ENCODE data around the gene POLR2H. TPM values are rescaled to one million over a fixed set of nuclear protein-coding genes. Genes with fewer than 3 reads are reported as not detected.

The POLR2H gene
- total RNA-seq, 1 experiment from 2014 or later, result 156 TPM

DNA sequence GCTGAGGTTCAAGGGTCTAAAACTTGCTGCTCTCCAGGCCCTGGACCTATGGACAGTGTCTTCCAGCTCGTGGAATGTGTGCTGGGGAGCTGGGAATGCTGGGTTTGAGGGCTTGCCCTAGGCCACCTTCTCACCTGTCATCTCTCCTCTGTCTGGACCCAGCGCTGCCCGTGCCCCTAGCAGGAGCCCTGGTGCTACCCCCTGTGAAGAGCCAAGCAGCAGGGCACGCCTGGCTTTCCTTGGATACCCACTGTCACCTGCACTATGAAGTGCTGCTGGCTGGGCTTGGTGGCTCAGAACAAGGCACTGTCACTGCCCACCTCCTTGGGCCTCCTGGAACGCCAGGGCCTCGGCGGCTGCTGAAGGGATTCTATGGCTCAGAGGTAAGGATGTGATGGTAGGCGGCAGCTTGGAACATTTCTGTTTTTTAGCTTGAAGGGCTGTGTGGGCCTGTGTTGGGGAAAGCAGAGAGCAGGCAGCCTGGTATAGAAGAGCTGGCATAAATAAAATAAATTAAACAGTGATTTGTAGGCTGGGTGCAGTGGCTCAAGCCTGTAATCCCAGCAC, 23.4 kb downstream of the POLR2H start:
- no TSS peak for BruUV-seq (replicated peaks)
- in situ Hi-C loops (cut with HindIII; ENCODE audit: low pct_unique_long_range_greater_than_20kb, low sequenced_read_pairs), result no loop called here
- no peak for ATAC-seq
- intact Hi-C loops (cut with micrococcal nuclease; ENCODE audit: unreplicated experiment), result no loop called here
- TF ChIP-seq, protein P1, sequence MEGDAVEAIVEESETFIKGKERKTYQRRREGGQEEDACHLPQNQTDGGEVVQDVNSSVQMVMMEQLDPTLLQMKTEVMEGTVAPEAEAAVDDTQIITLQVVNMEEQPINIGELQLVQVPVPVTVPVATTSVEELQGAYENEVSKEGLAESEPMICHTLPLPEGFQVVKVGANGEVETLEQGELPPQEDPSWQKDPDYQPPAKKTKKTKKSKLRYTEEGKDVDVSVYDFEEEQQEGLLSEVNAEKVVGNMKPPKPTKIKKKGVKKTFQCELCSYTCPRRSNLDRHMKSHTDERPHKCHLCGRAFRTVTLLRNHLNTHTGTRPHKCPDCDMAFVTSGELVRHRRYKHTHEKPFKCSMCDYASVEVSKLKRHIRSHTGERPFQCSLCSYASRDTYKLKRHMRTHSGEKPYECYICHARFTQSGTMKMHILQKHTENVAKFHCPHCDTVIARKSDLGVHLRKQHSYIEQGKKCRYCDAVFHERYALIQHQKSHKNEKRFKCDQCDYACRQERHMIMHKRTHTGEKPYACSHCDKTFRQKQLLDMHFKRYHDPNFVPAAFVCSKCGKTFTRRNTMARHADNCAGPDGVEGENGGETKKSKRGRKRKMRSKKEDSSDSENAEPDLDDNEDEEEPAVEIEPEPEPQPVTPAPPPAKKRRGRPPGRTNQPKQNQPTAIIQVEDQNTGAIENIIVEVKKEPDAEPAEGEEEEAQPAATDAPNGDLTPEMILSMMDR (IDR thresholded peaks at IDR 0.05), result no peak
- TF ChIP-seq, protein P2, sequence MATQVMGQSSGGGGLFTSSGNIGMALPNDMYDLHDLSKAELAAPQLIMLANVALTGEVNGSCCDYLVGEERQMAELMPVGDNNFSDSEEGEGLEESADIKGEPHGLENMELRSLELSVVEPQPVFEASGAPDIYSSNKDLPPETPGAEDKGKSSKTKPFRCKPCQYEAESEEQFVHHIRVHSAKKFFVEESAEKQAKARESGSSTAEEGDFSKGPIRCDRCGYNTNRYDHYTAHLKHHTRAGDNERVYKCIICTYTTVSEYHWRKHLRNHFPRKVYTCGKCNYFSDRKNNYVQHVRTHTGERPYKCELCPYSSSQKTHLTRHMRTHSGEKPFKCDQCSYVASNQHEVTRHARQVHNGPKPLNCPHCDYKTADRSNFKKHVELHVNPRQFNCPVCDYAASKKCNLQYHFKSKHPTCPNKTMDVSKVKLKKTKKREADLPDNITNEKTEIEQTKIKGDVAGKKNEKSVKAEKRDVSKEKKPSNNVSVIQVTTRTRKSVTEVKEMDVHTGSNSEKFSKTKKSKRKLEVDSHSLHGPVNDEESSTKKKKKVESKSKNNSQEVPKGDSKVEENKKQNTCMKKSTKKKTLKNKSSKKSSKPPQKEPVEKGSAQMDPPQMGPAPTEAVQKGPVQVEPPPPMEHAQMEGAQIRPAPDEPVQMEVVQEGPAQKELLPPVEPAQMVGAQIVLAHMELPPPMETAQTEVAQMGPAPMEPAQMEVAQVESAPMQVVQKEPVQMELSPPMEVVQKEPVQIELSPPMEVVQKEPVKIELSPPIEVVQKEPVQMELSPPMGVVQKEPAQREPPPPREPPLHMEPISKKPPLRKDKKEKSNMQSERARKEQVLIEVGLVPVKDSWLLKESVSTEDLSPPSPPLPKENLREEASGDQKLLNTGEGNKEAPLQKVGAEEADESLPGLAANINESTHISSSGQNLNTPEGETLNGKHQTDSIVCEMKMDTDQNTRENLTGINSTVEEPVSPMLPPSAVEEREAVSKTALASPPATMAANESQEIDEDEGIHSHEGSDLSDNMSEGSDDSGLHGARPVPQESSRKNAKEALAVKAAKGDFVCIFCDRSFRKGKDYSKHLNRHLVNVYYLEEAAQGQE (IDR thresholded peaks at IDR 0.05; ENCODE audit: insufficient read depth in 1 of 2, low read depth in 2 of 2, low read length in 1 of 2), result no peak
- no peak for TF ChIP-seq POLR2AphosphoS5 (IDR thresholded peaks at IDR 0.05; ENCODE audit: low read depth, low read length)
- TF ChIP-seq SIN3A (IDR thresholded peaks at IDR 0.05; ENCODE audit: borderline replicate concordance, insufficient read depth, low read depth, low read length), result no peak
- TF ChIP-seq TCF7L2 (IDR thresholded peaks at IDR 0.05; ENCODE audit: low read depth, low read length), result no peak
- ChIA-PET CTCF (interaction anchor here (0.7 to 1.0 kb wide), 2 partner anchors 13 to 152 kb away, joined by 3 to 13 read pairs; no protein-coding TSS in a partner anchor), POLR2A (no interaction called here)
- no peak overlapping the region for H3K4me3 ChIP-seq (ENCODE audit: low read depth in 2 of 2, low read length in 2 of 2)
- H3K36me3 ChIP-seq (ENCODE audit: control insufficient read depth, insufficient read depth, low read length), result no peaks in the 10 kb centered on the region
- H3K27ac ChIP-seq (ENCODE audit: low read length), result no peak overlapping the region
- no peak for DNase-seq (ENCODE audit: low read depth, low spot score)
- peaks cover 4% of the 10 kb centered on the region; the same call in 1 of the 2 replicates for H3K27me3 ChIP-seq (ENCODE audit: control insufficient read depth, insufficient read depth, low read length)
- no peaks in the 10 kb centered on the region for H3K4me1 ChIP-seq (ENCODE audit: control insufficient read depth, insufficient read depth, low read length)
- H3K9me3 ChIP-seq (ENCODE audit: control insufficient read depth, insufficient read depth, low read depth, low read length), result no peaks in the 10 kb centered on the region

DNA sequence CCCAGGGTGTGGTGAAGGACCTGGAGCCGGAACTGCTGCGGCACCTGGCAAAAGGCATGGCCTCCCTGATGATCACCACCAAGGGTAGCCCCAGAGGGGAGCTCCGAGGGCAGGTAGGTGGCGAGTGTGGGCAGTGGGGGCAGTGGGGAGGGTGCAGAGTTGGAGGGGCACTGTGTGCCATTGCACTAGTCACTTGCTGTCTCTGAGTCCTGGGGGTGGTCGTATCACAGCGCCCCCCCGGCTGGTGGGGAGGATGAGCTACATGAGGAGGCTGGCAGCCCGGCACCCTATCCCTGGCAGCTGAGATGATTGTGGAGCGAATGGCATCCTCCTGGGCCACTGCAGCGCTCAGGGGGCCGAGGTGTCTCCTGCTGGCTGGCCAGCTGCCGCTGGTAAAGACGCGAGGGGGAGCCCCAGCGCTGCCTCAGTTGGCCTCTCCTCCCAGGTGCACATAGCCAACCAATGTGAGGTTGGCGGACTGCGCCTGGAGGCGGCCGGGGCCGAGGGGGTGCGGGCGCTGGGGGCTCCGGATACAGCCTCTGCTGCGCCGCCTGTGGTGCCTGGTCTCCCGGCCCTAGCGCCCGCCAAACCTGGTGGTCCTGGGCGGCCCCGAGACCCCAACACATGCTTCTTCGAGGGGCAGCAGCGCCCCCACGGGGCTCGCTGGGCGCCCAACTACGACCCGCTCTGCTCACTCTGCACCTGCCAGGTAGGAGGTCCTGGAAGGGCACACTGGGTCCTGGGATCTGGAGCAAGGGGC, 24.7 kb downstream of the POLR2H start:
- H3K27me3 ChIP-seq (ENCODE audit: control insufficient read depth, insufficient read depth, low read length), result no peaks in the 10 kb centered on the region
- POLR2A ChIA-PET, result interaction anchor here (0.6 kb wide), 2 partner anchors 198 to 1093 kb away, joined by 6 to 10 read pairs; no protein-coding TSS in a partner anchor
- no TSS peak for BruUV-seq (replicated peaks)

More for the DNA sequence above, 24.7 kb downstream of the POLR2H start:
- Histone ChIP-seq H3K36me3 (ENCODE audit: control insufficient read depth, insufficient read depth, low read length) (no peaks in the 10 kb centered on the region), H3K4me1 (ENCODE audit: control insufficient read depth, insufficient read depth, low read length) (no peaks in the 10 kb centered on the region), H3K9me3 (ENCODE audit: control insufficient read depth, insufficient read depth, low read depth, low read length) (no peaks in the 10 kb centered on the region), H3K4me3 (ENCODE audit: low read depth in 2 of 2, low read length in 2 of 2) (no peak overlapping the region), H3K27ac (ENCODE audit: low read length) (no peak overlapping the region)
- CTCF ChIA-PET, result interaction anchor here (0.6 to 1.0 kb wide), 2 partner anchors 15 to 214 kb away, joined by 3 to 4 read pairs; no protein-coding TSS in a partner anchor
- in situ Hi-C loops (cut with HindIII; ENCODE audit: low pct_unique_long_range_greater_than_20kb, low sequenced_read_pairs) (no loop called here), intact Hi-C loops (cut with micrococcal nuclease; ENCODE audit: unreplicated experiment) (no loop called here)
- no peak for TF ChIP-seq TCF7L2 (IDR thresholded peaks at IDR 0.05; ENCODE audit: low read depth, low read length)
- TF ChIP-seq, protein P1 (IDR thresholded peaks at IDR 0.05), result no peak
- DNase-seq (ENCODE audit: low read depth, low spot score) (no peak), ATAC-seq (no peak)

Data from Panc1 (cell line).